Transverse colon (tissue), 4 donors: ENCODE measurements around the gene RPS6KA4.

ENCODE experiments used
- POLR2AphosphoS5 ChIP-seq, 3 donors: sonication (generic); formaldehyde crosslinking; IDR thresholded peaks; one replicate each; pipeline ENCODE4 v1.6.1; 2016; ENCODE audit warnings: antibody characterized with exemption in 3 of 3
- TF ChIP-seq, protein P1 (sequence below), 5 experiments: fragments of 200-600 bp in 3 of 5; fragments of 450-650 bp in 2 of 5; sonication (generic) in 3 of 5; IDR thresholded peaks; 1 replicate in 2 of 5; 2 replicates in 3 of 5; pipeline ENCODE4 v1.5.1; 2016 to 2017; ENCODE audit warnings: antibody characterized with exemption in 5 of 5, inconsistent platforms in 3 of 5, mild to moderate bottlenecking in 2 of 5, moderate library complexity in 1 of 5

DNA sequence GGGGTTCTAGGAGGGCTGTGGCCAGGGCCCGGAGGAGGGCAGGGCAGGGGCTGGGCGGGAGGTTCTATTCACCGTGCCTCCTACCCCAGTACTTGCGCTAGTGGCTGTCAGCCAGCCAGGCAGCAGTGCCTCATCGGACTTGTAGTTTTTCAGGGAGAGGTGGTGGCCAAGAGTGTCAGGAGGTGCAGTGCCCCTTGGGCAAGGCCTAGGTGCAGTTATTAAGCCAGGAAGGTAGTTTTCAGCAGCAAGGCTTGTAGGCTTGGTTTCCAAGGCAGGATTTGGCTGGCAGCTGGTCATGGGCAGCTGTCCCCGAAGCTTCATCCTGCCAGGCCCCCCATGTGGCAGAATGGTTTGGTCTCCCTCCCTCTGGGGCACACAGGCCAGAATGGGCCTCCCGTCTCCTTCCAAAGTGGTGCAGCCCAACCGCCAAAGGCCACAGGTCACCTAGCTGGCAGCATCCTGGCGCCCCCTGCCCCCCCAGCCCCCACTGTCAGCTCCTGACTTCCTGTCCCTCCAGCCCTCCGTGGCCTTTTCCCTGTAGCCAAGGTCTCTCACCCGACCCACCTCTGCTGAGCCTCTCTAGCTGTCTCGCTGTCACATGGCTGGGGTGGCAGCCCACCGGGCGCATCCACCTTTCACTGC, 10.5 kb upstream of the RPS6KA4 start:
- TF ChIP-seq, protein P1, sequence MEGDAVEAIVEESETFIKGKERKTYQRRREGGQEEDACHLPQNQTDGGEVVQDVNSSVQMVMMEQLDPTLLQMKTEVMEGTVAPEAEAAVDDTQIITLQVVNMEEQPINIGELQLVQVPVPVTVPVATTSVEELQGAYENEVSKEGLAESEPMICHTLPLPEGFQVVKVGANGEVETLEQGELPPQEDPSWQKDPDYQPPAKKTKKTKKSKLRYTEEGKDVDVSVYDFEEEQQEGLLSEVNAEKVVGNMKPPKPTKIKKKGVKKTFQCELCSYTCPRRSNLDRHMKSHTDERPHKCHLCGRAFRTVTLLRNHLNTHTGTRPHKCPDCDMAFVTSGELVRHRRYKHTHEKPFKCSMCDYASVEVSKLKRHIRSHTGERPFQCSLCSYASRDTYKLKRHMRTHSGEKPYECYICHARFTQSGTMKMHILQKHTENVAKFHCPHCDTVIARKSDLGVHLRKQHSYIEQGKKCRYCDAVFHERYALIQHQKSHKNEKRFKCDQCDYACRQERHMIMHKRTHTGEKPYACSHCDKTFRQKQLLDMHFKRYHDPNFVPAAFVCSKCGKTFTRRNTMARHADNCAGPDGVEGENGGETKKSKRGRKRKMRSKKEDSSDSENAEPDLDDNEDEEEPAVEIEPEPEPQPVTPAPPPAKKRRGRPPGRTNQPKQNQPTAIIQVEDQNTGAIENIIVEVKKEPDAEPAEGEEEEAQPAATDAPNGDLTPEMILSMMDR (IDR thresholded peaks at IDR 0.05): no peak
- TF ChIP-seq POLR2AphosphoS5 (IDR thresholded peaks at IDR 0.05): no peak
